Breast epithelium (tissue), 4 donors: ENCODE data around the gene EVA1A. TPM values are rescaled to one million over a fixed set of nuclear protein-coding genes. Genes with fewer than 3 reads are reported as not detected.

Experiments used
- DNase-seq, 2 donors: peaks; one replicate each; pipeline ENCODE4 v3.0.0-alpha.2; 2019; ENCODE audit warnings: low spot score in 2 of 2
- H3K27ac ChIP-seq, 2 donors: fragments of 200-600 bp; sonication (generic) in 1 of 2; one replicate each; pipeline ENCODE4 v1.5.1; 2016 to 2019; ENCODE audit warnings: mild to moderate bottlenecking in 1 of 2
- H3K27me3 ChIP-seq, 2 donors: fragments of 200-600 bp; sonication (generic) in 1 of 2; one replicate each; pipeline versions ENCODE4 v1.5.1 to v1.6.0; 2017 to 2019; ENCODE audit warnings: control low read depth in 1 of 2, mild to moderate bottlenecking in 1 of 2
- H3K36me3 ChIP-seq: fragments of 200-600 bp; one replicate; pipeline ENCODE4 v1.5.1; 2019
- H3K4me1 ChIP-seq, 2 donors: fragments of 200-600 bp; sonication (generic); one replicate each; pipeline ENCODE4 v1.5.1; 2016 to 2019; ENCODE audit warnings: control low read depth in 1 of 2
- H3K4me3 ChIP-seq, 3 donors: fragments of 200-600 bp; sonication (generic); 1 replicate in 2 of 3; 2 replicates in 1 of 3; pipeline ENCODE4 v1.5.1; 2016 to 2019; ENCODE audit warnings: mild to moderate bottlenecking in 3 of 3, moderate library complexity in 2 of 3
- H3K9me3 ChIP-seq, 2 donors: fragments of 200-600 bp; sonication (generic) in 1 of 2; one replicate each; pipeline ENCODE4 v1.5.1; 2016 to 2019; ENCODE audit warnings: control low read depth in 1 of 2
- CTCF ChIP-seq, 3 donors: fragments of 450-650 bp; IDR thresholded peaks; one replicate each; pipeline ENCODE4 v1.5.1; 2016 to 2017; ENCODE audit warnings: antibody characterized with exemption in 3 of 3, mild to moderate bottlenecking in 3 of 3, moderate library complexity in 3 of 3
- POLR2A ChIP-seq: fragments of 450-650 bp; IDR thresholded peaks from one replicate; pipeline ENCODE4 v1.6.1; 2016; ENCODE audit warnings: antibody characterized with exemption, mild to moderate bottlenecking, moderate library complexity
- POLR2AphosphoS5 ChIP-seq, 3 donors: sonication (generic); formaldehyde crosslinking; IDR thresholded peaks; one replicate each; pipeline ENCODE4 v1.6.1; 2017; ENCODE audit warnings: antibody characterized with exemption in 3 of 3
- intact Hi-C: fragments of 100-400 bp; cut with DNase I; formaldehyde crosslinking; loops from one replicate; pipeline ENCODE4 v1.15.1; 2023; ENCODE audit warnings: low total_unique reads
- total RNA-seq, 3 donors: library from RNA; depleted of rRNA; stranded (reverse); fragments of >200 nt; gene quantifications; one replicate each; pipeline ENCODE4 v1.1.0, GENCODE V29; 2016

Gene EVA1A
- total RNA-seq, 3 donors from 2014 or later, result 5.2 to 10.4 TPM; not detected in 1

GRCh38 chr2:75541430-75541829 is 19.3 kb downstream of the EVA1A start:
- no peak overlapping the region for H3K27ac ChIP-seq
- TF ChIP-seq POLR2A, result no peak
- TF ChIP-seq POLR2AphosphoS5 (IDR thresholded peaks at IDR 0.05), result no peak
- no peak for TF ChIP-seq CTCF (IDR thresholded peaks at IDR 0.05)
- no peak overlapping the region for H3K4me3 ChIP-seq
- no peaks in the 10 kb centered on the region for H3K4me1 ChIP-seq
- intact Hi-C loops, result no loop called here
- H3K27me3 ChIP-seq, result no peaks in the 10 kb centered on the region
- H3K9me3 ChIP-seq, result no peaks in the 10 kb centered on the region
- H3K36me3 ChIP-seq, result no peaks in the 10 kb centered on the region
- DNase-seq, result no peak

- H3K27ac ChIP-seq, result no peak overlapping the region
- DNase-seq, result no peak
- TF ChIP-seq POLR2AphosphoS5 (IDR thresholded peaks at IDR 0.05), result no peak
- TF ChIP-seq CTCF (IDR thresholded peaks at IDR 0.05), result no peak
- no peak for TF ChIP-seq POLR2A
Measured at GRCh38 chr2:75540994-75541393, 19.7 kb downstream of the EVA1A start.

GRCh38 chr2:75539955-75540716 is 20.6 kb downstream of the EVA1A start:
- no peaks in the 10 kb centered on the region for H3K9me3 ChIP-seq
- TF ChIP-seq CTCF (IDR thresholded peaks at IDR 0.05), result no peak
- no peak for TF ChIP-seq POLR2AphosphoS5 (IDR thresholded peaks at IDR 0.05)
- no peak for TF ChIP-seq POLR2A
- H3K4me1 ChIP-seq, result no peaks in the 10 kb centered on the region
- H3K27me3 ChIP-seq, result no peaks in the 10 kb centered on the region
- no peak for DNase-seq
- intact Hi-C loops, result no loop called here
- H3K4me3 ChIP-seq, result no peak overlapping the region
- H3K36me3 ChIP-seq, result no peaks in the 10 kb centered on the region
- no peak overlapping the region for H3K27ac ChIP-seq

More at GRCh38 chr2:75540994-75541393, 19.7 kb downstream of the EVA1A start:
- intact Hi-C loops, result no loop called here
- no peaks in the 10 kb centered on the region for H3K36me3 ChIP-seq
- H3K4me3 ChIP-seq, result no peak overlapping the region
- H3K27me3 ChIP-seq, result no peaks in the 10 kb centered on the region
- H3K4me1 ChIP-seq, result no peaks in the 10 kb centered on the region
- no peaks in the 10 kb centered on the region for H3K9me3 ChIP-seq

- intact Hi-C loops, result no loop called here
- no peak overlapping the region for H3K4me3 ChIP-seq
- no peak for DNase-seq
- no peak overlapping the region for H3K27ac ChIP-seq
- no peaks in the 10 kb centered on the region for H3K36me3 ChIP-seq
- H3K9me3 ChIP-seq, result no peaks in the 10 kb centered on the region
- no peaks in the 10 kb centered on the region for H3K4me1 ChIP-seq
- no peaks in the 10 kb centered on the region for H3K27me3 ChIP-seq
- TF ChIP-seq POLR2A, result no peak
Measured at GRCh38 chr2:75538521-75539490, 21.9 kb downstream of the EVA1A start.

- Histone ChIP-seq H3K36me3 (no peaks in the 10 kb centered on the region), H3K27me3 (no peaks in the 10 kb centered on the region), H3K4me3 (no peak overlapping the region), H3K27ac (no peak overlapping the region), H3K9me3 (no peaks in the 10 kb centered on the region), H3K4me1 (no peaks in the 10 kb centered on the region)
- no peak for DNase-seq
- intact Hi-C loops, result no loop called here
- TF ChIP-seq CTCF (IDR thresholded peaks at IDR 0.05) (no peak), POLR2AphosphoS5 (IDR thresholded peaks at IDR 0.05) (no peak), POLR2A (no peak)
Measured at GRCh38 chr2:75537658-75538057, 23.1 kb downstream of the EVA1A start.
